Cardiac muscle cell (in vitro differentiated cells and primary cell): ENCODE measurements around the gene TNFRSF18. TPM values are rescaled to one million over a fixed set of nuclear protein-coding genes. Genes with fewer than 3 reads are reported as not detected.

Source experiments
- DNase-seq, 2 donors: peaks; one replicate each; pipeline versions ENCODE4 v3.0.0 to v3.0.0-alpha.2; 2010 to 2017; ENCODE audit warnings: low read depth in 1 of 2, low spot score in 1 of 2
- H3K27ac ChIP-seq: fragments of 200-600 bp; sonication (generic); 2 replicates; pipeline ENCODE4 v1.5.1; 2016
- H3K27me3 ChIP-seq: fragments of 200-600 bp; sonication (generic); 2 replicates; pipeline ENCODE4 v1.6.0; 2016; ENCODE audit warnings: control low read depth
- H3K36me3 ChIP-seq: fragments of 200-600 bp; sonication (generic); 2 replicates; pipeline ENCODE4 v1.5.1; 2016; ENCODE audit warnings: control low read depth
- H3K4me1 ChIP-seq: fragments of 200-600 bp; sonication (generic); 2 replicates; pipeline ENCODE4 v1.8.1; 2017; ENCODE audit warnings: low read depth, mild to moderate bottlenecking, mixed run types
- H3K4me3 ChIP-seq: fragments of 200-600 bp; sonication (generic); 2 replicates; pipeline ENCODE4 v1.5.1; 2016; ENCODE audit warnings: mild to moderate bottlenecking
- H3K9me3 ChIP-seq: fragments of 200-600 bp; sonication (generic); 2 replicates; pipeline ENCODE4 v1.5.1; 2017; ENCODE audit warnings: low read depth, mild to moderate bottlenecking, control low read depth
- polyA plus RNA-seq: library from polyadenylated mRNA; unstranded; fragments of >200 nt; fragmentation: Nextera tagmentation; extraction: Ambion mirVana; gene quantifications from 2 replicates; pipeline ENCODE4 v1.2.1, GENCODE V29; 2016
- total RNA-seq: library from RNA; depleted of rRNA; stranded (reverse); fragments of >200 nt; gene quantifications from 2 replicates; pipeline ENCODE4 v1.2.3, GENCODE V29; 2016
- TF ChIP-seq, protein P1 (sequence below): IDR thresholded peaks from 2 replicates; pipeline ENCODE4 v1.5.1; 2012; ENCODE audit warnings: low read depth, mild to moderate bottlenecking, low read length

Gene TNFRSF18
- total and polyA plus RNA-seq, 2 experiments from 2014 or later, result 0.39 TPM; not detected in 1

DNA sequence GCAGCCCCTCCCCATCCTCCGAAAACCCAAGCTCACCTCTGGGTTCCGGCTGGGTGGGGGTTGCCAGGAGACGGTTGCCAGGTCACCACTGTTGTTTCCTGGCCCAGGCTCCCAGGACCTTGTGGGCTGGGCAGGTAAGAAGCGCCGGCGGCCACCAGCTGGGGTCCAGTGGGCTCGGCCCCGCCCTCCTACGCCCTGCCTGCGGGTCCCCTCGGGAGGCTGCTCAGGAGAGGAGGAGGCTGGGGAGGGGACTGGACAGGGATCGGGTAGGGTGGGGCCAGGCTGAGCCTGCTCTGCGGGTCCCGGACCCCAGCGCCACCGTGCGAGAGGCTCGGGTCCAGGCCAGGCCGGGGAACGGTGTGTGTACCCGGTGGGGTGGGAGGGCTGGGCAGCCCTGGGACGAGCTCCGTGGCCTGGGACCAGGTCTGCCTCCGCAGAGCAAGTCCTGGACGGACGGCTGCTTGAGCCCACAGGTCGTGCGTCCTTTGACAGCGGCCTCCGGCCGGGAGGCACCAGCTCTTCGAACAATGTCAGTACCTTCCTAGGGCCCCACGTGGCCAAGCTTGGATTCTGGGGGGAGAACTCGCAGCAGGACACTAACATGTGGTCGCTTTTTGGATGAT is 32.5 kb downstream of the TNFRSF18 start, which contains the start of gene TTLL10:
Gene TTLL10, plus strand, starts transcription at position 88 of the 623 bp plus-strand sequence. CDS start 5,336 bp downstream, outside the sequence.
- peak in 1 of 2 donors; percentile 11 for DNase-seq
- no peak within 1 kb of the TSS for H3K4me3 ChIP-seq

DNA sequence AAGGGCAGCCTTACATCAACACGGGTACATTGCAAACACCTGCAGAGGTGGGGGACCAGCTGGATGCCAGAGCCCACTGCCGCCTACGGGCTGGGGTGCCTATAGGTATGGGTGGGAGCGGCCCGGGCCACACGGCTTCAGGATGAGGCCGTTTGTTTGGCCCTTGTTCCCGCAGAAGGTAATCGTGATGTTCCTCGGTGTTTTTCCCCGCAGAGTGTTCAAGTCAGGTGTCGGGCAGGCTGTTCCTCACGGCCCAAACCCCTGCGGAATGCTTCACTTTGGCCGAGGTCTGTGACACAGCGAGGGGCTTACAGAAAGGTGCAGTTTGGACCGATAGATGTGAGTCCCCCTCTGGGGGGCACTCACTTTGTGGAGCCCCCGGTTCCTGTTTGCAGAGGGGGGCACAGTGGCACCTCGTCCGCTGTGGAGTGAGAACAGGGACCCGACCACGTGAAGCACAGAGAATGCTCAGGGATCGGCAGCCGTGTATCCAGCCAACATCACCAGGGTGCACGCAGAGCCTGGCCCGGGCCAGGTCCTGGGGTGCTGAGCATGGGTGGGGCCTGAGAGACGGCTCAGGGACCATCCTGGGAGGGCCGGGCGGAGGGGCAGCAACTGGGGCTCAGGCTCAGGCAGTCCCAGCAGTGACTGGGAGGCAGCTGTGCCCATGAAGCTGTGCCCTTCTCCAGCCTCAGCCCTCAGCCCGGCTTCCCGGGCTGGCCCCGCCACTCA is 33.2 kb downstream of the TNFRSF18 start:
- H3K4me3 ChIP-seq, result no peak overlapping the region
- no peaks in the 10 kb centered on the region for H3K9me3 ChIP-seq
- no peaks in the 10 kb centered on the region for H3K4me1 ChIP-seq
- H3K27me3 ChIP-seq, result peaks cover 48% of the 10 kb centered on the region
- H3K36me3 ChIP-seq, result no peaks in the 10 kb centered on the region
- TF ChIP-seq, protein P1, sequence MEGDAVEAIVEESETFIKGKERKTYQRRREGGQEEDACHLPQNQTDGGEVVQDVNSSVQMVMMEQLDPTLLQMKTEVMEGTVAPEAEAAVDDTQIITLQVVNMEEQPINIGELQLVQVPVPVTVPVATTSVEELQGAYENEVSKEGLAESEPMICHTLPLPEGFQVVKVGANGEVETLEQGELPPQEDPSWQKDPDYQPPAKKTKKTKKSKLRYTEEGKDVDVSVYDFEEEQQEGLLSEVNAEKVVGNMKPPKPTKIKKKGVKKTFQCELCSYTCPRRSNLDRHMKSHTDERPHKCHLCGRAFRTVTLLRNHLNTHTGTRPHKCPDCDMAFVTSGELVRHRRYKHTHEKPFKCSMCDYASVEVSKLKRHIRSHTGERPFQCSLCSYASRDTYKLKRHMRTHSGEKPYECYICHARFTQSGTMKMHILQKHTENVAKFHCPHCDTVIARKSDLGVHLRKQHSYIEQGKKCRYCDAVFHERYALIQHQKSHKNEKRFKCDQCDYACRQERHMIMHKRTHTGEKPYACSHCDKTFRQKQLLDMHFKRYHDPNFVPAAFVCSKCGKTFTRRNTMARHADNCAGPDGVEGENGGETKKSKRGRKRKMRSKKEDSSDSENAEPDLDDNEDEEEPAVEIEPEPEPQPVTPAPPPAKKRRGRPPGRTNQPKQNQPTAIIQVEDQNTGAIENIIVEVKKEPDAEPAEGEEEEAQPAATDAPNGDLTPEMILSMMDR, result no peak
- DNase-seq, result no peak
- no peak overlapping the region for H3K27ac ChIP-seq

More for the DNA sequence above, 32.5 kb downstream of the TNFRSF18 start, which contains the start of gene TTLL10:
- Histone ChIP-seq H3K36me3 (no peaks in the 10 kb centered on the region), H3K27me3 (peaks cover 48% of the 10 kb centered on the region), H3K4me1 (no peaks in the 10 kb centered on the region), H3K9me3 (no peaks in the 10 kb centered on the region), H3K27ac (no peak within 1 kb of the TSS)
- TF ChIP-seq, protein P1, result no peak

DNA sequence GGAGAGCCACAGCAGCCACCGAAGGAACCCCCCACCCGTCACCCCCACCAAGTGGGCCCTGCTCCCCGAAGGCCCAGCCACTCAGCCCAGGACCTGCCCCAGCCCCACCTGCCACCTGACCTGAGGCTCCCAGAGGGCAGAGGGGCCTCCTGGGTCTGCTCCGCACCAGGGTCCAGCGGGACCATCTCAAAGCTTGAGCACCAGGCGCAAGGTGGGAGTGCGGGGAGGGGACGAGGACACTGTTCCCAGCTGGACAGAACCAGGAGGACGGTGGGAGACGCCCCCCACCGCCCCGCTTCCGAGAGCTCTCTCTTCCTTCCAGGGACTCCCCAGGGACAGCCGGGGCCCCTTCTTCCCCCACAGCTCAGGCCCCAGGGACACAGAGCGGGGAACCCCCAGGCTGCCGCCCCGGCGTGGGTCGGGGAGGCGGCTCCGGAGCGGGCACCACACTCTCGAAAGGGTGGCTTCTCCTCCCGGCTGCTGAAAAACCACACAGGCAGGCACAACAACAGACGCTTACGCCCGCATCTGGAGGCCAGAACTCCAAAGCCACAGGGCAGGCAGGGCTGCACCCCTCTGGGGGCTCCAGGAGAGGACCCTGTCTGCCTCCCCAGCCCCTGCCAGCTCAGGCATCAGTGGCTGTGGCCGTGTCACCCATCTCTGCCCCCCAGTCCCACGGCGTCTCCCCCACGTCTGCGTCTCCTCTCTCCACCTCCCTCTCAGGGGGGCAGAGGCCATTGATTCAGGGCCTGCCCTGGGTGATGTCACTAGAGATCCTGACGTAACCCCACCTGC is 34.6 kb downstream of the TNFRSF18 start:
- H3K36me3 ChIP-seq, result no peaks in the 10 kb centered on the region
- TF ChIP-seq, protein P1, result no peak
- no peaks in the 10 kb centered on the region for H3K9me3 ChIP-seq
- no peak overlapping the region for H3K4me3 ChIP-seq
- H3K27ac ChIP-seq, result no peak overlapping the region
- H3K4me1 ChIP-seq, result no peaks in the 10 kb centered on the region
- no peak for DNase-seq
- peaks cover 44% of the 10 kb centered on the region for H3K27me3 ChIP-seq

DNA sequence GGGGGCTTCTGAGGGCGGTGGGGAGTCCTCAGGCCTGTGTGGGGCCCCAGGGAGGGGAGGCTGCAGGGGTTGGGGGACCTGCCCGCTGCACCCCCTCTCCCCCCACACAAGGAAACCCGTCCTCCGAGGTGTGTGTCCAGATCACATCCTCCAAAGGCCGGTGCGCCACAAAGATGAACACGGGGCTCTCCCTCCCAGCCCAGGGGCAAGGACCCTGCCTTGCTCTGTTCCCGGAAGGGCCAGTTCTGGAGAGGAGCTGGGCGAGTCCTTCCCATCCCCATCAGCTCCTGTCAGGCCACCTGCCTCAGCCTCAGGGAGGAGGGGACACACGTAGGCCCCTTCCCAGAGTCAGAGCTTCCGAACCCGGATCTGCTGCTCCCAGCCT is 35.2 kb downstream of the TNFRSF18 start:
- Histone ChIP-seq H3K27me3 (peaks cover 38% of the 10 kb centered on the region), H3K4me3 (no peak overlapping the region), H3K4me1 (no peaks in the 10 kb centered on the region), H3K27ac (no peak overlapping the region), H3K9me3 (no peaks in the 10 kb centered on the region), H3K36me3 (no peaks in the 10 kb centered on the region)
- DNase-seq, result no peak
- TF ChIP-seq, protein P1, result no peak

DNA sequence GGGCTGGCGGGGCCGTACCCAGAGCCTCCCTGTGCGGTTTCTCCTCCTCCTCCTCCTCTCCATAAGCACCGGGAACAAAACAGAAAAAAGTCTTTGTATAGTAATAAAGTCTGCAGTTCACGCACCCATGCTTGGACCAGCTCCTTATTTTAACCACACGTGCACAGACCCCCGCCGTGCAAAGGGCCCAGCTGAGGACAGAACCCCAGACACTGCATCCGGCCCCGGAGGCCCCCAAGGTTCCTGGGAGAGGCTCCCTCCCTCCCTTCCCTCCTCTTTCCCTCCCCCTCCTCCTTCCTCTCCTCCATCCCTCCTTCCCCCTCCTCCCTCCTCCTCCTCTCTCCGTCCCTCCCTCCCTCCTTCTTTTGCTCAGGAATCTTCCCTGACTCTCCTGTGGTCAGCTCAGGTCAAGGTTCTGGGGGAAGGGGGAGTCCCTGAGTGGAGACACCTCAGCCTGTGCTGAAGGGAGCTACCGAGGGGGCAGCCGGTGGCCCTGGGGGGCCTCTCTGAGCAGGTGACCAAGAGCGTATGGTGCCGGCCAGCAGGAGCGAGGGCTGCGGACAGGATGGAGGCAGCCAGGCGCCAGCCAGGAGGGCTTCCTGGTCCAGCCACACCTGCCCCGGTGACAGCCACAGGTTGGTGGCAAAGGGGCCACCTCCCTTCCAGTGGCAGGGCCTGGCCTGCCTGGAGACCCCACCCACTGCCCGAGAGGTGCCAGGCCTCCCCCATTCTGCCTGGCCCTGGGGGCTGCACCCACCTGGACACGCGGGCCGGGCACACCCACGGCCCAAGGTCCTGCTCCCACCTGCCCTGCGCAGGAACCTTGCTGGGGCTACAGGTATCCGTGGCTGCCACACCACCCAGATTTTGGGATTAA is 35.9 kb downstream of the TNFRSF18 start:
- DNase-seq, result no peak
- peaks cover 31% of the 10 kb centered on the region for H3K27me3 ChIP-seq
- no peak overlapping the region for H3K4me3 ChIP-seq
- no peaks in the 10 kb centered on the region for H3K36me3 ChIP-seq
- TF ChIP-seq, protein P1, result no peak
- no peaks in the 10 kb centered on the region for H3K9me3 ChIP-seq
- H3K4me1 ChIP-seq, result no peaks in the 10 kb centered on the region
- H3K27ac ChIP-seq, result no peak overlapping the region
